Measurements from ENCODE around the gene PSTPIP1.

Gene PSTPIP1

DNA sequence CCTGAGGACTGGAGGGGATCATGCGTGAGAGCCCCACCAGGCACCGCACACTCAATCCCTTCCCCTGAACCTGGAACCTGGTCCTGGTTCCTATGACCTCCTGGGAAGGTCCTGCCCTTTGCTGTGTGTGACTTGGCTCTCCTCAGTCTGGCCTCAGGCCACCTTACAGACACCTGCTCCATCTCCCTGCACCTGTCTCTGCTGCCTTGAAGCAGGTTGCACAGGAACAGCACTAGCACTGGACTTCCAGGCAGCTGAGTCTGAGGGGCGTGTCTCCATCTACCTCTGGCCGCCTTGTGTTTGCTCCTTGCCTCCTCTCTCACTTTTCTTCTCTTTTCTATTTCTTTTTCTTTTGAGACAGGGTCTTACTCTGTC lies 15.4 kb downstream of the PSTPIP1 start:
- no peak for DNase-seq (ENCODE audit: extremely low read depth, insufficient read length)
- Histone ChIP-seq H3K4me3 (replicated peaks; ENCODE audit: low read depth, low read length) (no peak overlapping the region), H3K36me3 (ENCODE audit: control insufficient read depth, insufficient read depth, low read length) (no peaks in the 10 kb centered on the region; the same call in 1 of the 2 replicates), H3K27me3 (replicated peaks; ENCODE audit: control insufficient read depth, insufficient read depth, low read length) (no peaks in the 10 kb centered on the region)
- TF ChIP-seq CTCF (IDR thresholded peaks at IDR 0.05; ENCODE audit: insufficient read depth, low read length, poor library complexity, severe bottlenecking): no peak

GRCh38 chr15:77010857-77011256 lies 15.9 kb downstream of the PSTPIP1 start:
- no peak for DNase-seq (ENCODE audit: extremely low read depth, insufficient read length)
- Histone ChIP-seq H3K4me3 (replicated peaks; ENCODE audit: low read depth, low read length) (no peak overlapping the region), H3K36me3 (ENCODE audit: control insufficient read depth, insufficient read depth, low read length) (no peaks in the 10 kb centered on the region; the same call in 1 of the 2 replicates), H3K27me3 (replicated peaks; ENCODE audit: control insufficient read depth, insufficient read depth, low read length) (no peaks in the 10 kb centered on the region)
- no peak for TF ChIP-seq CTCF (IDR thresholded peaks at IDR 0.05; ENCODE audit: insufficient read depth, low read length, poor library complexity, severe bottlenecking)

- Histone ChIP-seq H3K27me3 (replicated peaks; ENCODE audit: control insufficient read depth, insufficient read depth, low read length) (no peaks in the 10 kb centered on the region), H3K36me3 (ENCODE audit: control insufficient read depth, insufficient read depth, low read length) (no peaks in the 10 kb centered on the region; the same call in 1 of the 2 replicates), H3K4me3 (replicated peaks; ENCODE audit: low read depth, low read length) (no peak overlapping the region)
- DNase-seq (ENCODE audit: extremely low read depth, insufficient read length): no peak
- no peak for TF ChIP-seq CTCF (IDR thresholded peaks at IDR 0.05; ENCODE audit: insufficient read depth, low read length, poor library complexity, severe bottlenecking)
These were observed 17.3 kb downstream of the PSTPIP1 start for GRCh38 chr15:77012117-77012712.

- DNase-seq (ENCODE audit: extremely low read depth, insufficient read length): no peak
- Histone ChIP-seq H3K36me3 (ENCODE audit: control insufficient read depth, insufficient read depth, low read length) (no peaks in the 10 kb centered on the region; the same call in 1 of the 2 replicates), H3K27me3 (replicated peaks; ENCODE audit: control insufficient read depth, insufficient read depth, low read length) (no peaks in the 10 kb centered on the region), H3K4me3 (replicated peaks; ENCODE audit: low read depth, low read length) (no peak overlapping the region)
- no peak for TF ChIP-seq CTCF (IDR thresholded peaks at IDR 0.05; ENCODE audit: insufficient read depth, low read length, poor library complexity, severe bottlenecking)
These were observed 17.9 kb downstream of the PSTPIP1 start for GRCh38 chr15:77012868-77013267.

DNA sequence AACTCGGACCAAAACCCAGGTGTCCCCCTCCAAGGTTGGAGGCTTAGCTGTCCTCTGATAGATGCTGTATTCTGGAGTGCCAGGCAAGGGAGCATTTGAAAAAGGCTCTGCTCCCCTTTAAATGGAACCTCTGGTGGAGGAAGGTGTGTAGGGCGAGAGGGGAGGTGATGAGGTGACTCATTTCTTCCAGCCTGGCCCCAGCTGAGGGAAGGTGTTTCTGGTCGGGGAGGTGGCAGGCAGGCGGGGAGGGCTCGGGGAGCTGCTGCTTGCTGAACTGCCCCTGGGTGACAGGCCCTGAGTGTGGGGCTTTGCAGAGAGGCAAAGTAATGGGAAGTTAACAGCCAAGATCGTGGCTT lies 18.8 kb downstream of the PSTPIP1 start:
- H3K27me3 ChIP-seq (replicated peaks; ENCODE audit: control insufficient read depth, insufficient read depth, low read length): no peaks in the 10 kb centered on the region
- no peak for TF ChIP-seq CTCF (IDR thresholded peaks at IDR 0.05; ENCODE audit: insufficient read depth, low read length, poor library complexity, severe bottlenecking)
- H3K4me3 ChIP-seq (replicated peaks; ENCODE audit: low read depth, low read length): no peak overlapping the region
- H3K36me3 ChIP-seq (ENCODE audit: control insufficient read depth, insufficient read depth, low read length): no peaks in the 10 kb centered on the region; the same call in 1 of the 2 replicates
- DNase-seq (ENCODE audit: extremely low read depth, insufficient read length): peak; percentile 68

Measured in GM06990 (cell line).